Amniotic stem cell (primary cell): ENCODE measurements around the gene PRDM12.

Source experiments
- DNase-seq: peaks from one replicate; lab custom pipeline; 2025; lab: John Stamatoyannopoulos, UW

PRDM12 gene

DNA sequence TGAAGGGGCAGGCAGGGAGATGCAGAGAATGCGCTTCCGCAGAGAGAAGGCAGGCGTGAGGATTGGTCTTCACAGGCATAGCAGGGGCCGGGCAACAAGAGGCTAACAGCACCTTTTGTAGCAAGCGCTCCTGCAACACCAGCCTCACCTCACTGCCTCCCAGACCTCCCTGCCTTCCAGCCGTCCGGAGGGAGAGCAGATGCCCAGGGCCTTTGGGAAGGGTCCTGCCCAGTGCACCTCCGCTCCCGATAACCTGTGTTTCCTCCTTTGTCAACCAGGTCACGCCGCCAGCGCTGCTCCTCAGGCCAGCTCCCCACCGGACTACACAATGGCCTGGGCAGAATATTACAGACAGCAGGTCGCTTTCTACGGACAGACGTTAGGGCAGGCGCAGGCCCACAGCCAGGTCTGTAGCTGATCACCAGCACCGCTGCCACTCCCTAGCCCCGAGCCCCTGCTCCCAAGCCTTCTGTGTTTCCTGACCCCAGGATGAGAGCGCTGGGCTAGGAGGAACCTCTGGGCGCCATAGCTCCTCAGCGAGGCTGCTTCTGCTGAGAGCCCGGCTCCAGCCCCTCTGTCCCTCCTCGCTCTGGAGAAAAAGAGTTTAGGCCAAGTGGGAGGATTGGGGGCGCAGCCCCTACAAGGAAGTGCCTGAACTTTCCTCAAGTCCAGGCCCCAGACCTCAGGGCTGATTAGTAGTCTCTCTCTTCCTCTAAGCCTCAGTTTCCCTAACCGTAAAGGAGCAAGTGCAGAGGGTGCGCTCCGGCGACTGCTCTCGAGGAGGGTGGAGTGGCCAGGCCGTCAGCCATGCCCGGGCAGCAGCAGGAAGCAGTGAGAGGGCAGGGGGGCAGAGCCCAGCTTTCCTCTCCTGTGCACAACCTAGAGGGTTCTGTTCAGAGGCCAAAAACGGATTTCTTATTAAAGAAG is 28.4 kb upstream of the PRDM12 start:
- no peak for DNase-seq

DNA sequence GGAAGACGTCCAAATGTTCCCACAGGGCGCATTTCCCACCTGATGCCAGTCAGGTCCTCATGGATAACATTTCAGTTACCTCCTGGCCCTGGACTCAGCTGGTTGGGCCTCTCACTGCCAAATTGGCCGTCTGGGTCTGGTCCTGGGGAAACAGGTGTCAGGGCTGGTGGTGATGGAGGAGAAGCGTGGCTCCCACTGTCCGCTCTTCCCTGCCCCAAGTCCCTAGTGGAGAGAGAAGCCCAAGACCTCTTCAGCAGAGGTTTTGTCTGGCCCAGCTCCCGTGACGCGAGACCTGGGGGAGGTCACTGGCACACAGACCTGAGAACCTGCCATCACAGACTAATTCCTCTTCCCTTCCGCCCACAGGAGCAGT is 27.8 kb upstream of the PRDM12 start:
- DNase-seq: no peak

DNA sequence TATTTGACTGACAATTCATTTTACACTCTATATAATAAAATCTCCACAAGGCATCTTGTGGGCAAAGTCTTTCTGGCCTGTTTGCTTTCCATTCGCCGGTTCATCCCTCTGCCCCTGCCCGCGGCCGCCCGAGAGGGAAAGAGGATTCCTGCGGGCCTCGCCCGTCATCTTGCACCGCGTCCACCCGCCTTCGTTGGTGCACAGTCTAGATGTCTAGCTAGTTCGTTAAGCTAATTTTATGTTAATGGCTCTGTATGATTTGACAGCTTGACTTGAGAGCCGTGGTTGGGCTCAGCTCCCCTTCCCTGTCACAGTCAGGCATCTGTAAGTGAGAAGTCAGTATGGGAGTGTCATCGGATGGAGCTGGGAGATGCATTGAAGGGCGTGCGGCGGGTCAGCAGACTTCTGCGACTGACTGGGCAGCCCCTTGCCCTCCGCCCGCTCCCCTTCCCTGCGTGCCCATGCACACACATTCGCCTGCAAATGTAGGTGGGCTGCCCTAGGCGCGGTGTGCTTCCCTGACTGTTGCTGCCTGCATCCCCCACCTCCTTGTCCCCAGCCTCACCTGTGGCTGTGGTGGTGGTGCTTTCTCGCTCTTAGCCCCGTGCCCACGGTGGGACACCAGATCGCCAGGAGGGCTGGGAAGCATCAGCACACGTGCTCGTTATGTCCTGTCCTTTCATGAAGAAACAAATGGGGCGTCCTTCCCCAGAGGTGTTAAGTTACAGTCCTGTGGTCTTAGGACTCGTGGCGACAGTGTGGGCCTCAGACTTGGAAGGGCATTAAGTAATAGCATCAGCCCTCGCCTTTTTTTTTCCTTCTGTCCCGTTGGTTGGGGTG is 25.9 kb upstream of the PRDM12 start:
- DNase-seq: no peak

DNA sequence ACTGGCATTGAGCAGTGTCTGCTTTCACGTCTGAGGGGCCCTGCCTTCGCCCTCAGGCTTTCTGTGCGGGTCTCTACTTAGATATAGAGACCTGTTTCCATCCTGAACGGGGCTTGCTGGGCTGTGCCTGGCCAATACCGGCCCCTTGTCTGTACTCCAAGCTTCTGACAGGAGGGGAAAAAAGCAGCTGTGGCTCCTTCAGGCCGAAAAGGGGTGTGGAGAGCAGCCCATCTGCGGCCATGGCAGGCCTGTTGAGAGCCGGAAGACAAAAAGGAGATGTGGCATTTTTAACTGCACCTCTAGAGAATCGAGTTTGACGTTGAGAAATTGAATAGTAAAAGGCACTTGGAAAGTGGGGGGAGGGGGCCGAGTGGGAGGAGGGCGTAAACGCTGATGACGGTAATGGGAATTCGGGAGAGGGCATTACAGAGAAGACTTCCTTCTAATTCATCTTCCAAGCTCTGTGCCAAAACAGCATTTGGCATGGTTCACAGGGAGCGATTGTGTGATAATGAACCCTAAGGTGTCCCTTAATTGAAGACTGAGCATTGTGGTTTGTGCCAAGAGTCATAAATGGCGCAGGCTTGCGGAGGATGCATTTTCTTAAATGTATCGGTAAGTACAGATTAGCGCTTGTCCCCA is 25.1 kb upstream of the PRDM12 start:
- DNase-seq: no peak

DNA sequence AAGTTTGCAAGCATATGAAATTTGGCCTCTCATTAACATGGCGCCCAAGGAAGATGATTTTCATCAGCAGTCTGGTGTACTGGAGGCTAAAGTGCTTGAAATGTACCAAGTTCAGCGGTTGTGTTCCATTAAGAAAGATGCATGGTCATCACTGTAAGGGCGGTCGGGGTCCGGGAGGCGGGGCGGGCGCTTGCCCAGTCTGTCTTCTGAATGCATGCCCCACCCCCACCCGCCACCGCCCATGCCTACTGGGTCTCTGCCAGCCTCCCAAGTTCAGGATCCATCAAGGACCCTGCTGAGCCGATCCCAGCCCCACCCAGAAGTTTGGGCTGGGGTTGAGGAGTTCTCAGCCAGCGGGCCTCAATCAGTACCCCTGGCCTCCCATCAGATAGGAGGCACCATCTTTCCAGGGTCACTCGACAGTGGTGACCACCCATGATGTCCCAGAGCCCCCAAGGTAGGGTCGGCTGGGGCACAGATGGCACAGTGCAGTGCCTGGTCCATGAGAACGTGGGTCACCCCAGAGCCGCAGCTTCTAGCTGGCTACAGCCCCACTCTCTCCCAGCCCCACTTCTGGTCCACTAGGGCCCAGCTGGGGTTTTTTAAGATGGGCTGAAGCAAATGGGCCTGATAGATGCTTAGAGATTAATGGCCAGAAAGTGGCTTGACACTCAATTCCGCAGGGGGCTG is 24.4 kb upstream of the PRDM12 start:
- DNase-seq: no peak

DNA sequence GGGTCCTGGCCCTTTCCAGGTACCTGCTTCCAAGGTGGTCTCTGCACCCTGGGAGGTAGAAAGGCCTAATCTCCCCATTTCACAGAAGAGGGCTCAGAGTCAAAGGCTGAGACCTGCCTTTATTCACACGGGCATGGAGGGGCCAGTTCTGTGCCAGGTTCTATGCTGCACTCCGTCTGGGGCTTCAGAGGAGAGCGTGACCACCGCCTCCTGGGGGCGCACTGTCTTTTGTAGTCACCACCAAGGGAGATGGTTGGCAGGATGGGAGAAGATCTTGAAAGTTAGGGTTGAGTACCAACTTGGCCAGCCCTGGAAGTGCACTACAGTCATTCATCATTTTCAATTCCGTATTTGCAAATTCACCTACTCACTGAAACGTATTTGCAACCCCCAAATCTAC is 23.7 kb upstream of the PRDM12 start:
- DNase-seq: no peak

DNA sequence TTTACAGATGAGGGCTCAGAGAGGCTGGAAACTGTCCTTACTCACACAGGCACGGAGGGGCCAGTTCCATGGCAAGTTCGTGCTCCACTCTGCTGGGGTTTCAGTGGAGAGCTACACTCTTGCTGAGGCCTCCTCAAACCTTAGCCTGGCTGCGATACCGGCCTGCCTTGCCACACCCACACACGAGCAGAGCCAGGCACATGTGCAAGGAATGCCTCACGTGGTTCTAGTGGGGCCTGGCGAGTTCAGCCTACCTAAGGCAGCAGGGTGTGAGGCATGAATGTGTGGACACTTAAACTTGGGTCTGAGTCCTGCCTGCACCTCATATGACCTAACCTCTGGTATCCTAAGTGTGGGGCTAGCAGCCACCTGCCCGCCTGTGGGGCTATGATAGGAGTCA is 21.5 kb upstream of the PRDM12 start:
- DNase-seq: no peak

DNA sequence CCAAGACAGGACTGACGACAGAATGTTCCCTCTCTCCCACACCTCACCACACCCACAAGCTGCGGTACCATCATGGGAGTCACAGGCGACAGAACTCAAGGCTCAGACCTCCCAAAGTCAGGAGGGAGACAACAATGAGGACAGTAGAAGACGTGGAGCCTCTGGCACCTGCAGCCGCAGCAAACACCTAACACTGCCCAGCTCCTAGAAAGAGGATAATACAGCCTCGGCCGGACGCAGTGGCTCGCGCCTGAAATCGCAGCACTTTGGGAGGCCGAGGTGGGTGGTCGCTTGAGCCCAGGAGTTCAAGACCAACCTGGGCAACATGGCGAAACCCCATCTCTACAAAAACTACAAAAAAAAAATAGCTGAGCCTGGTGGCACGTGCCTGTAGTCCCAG is 13.2 kb upstream of the PRDM12 start:
- DNase-seq: no peak

DNA sequence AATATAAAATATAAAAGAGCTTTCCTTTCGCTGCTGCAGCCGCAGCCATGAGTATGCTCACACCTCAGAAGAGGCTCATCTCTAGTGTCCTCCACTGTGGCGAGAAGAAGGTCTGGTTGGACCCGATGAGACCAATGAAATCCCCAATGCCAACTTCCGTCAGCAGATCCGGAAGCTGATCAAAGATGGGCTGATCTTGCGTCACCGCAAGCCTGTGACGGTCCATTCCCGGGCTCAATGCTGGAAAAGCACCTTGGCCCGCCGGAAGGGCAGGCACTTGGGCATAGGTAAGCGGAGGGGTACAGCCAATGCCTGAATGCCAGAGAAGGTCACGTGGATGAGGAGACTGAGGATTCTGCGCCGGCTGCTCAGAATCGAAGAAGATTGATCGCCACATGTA is 12.6 kb upstream of the PRDM12 start:
- DNase-seq: no peak

DNA sequence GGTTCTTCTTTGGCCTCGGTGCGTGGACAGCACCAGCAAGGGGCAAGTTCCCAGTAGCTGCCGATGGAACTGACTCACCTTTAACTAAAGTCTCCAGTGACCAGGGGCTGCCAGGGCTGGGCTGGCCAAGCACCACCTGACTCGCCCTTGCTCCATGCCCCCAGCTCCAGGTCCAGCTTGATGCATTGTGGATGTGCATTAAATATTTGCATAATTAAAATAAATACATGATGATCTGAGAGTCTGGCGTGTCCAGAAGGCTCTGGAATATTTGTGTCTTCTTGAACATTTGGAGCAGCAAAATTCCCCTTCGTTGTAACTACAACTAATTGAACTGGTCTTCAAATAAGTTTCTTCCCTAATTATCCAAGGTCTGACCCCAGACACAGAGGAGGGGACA is 9.5 kb upstream of the PRDM12 start:
- DNase-seq: no peak

DNA sequence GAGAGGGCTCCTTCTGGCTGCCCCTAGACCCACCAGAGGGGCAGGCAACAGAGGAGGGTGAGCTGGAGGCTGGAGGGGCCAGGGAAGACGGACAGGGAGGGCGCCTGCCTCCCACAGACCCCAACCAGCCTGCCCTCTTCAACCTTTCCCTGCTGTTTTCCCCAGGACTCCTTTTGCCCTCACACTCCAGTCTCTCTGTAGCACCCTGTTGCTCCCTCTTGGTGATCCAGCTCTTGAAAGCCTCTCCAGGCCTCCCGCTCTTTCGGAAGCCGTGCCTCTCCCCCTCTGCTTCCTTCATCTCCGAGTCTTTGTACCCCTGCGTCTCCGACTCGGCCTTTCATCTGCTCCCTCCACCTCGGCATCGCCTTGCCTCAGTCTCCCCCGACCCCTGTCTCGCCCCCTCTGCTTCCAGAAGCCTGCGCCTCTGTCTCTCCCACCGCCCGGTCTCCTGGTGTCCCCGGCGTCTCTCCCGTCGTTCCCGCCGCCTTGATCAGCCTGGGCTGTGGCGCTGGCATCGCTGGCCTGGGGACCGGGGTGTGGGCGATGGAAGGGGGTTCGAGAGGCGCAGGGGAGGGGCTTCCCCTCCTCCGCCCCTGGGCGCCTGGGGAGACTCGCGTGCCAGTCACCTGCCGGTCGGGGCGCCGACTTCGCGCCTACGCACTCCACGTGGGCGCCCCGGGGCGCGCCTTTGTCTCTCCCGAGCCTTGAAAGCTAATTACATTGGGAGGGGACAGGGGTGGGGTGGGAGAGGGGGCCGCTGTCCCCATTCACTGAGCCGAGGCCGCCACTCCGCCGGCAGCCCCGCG is 5.3 kb upstream of the PRDM12 start:
- DNase-seq: no peak

DNA sequence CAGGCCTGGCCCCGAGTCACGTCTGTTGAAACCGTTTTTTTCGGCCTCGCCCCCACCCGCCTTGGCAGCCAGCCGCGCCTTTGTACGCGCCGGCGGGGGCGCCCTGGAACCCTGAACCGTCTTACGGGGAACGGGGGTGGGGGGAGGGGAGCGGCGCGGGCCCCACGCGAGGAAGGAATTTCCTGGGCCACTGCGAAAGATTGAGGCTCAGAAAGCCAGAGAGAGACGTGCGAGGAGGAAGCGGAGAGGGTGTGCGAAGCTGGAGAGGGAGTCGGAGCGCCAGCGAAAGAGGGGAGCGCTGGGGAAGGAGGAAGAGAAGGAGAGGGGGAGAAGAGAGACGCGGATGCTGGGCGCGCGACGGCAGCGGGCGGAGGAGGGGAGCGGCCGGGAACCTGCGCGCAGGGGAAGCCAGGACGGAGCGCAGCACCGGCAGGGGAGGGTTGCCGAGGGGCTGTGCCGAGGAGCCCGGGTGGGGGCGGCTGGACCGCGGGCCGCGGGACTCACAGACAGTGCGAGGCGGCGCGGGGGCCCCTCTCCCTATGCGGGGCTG is 4.6 kb upstream of the PRDM12 start:
- DNase-seq: no peak

DNA sequence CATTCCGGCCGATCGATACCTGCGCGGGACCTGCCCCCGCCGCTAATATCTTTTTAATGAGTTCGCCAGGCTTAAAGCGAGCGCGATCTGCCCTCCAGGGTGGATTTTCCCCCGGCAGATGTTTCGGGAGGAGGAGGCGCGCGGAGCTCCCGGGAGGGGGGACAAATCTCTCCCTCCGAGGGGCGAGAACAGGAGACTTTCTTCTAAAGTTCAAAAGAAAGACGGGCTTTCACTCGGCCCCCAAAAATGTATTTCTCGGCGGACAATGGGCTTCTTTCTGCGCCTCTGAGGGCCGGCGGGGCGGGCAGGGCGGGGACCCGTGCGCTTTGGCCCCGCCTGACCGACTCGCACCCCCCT is 4.1 kb upstream of the PRDM12 start:
- no peak for DNase-seq

DNA sequence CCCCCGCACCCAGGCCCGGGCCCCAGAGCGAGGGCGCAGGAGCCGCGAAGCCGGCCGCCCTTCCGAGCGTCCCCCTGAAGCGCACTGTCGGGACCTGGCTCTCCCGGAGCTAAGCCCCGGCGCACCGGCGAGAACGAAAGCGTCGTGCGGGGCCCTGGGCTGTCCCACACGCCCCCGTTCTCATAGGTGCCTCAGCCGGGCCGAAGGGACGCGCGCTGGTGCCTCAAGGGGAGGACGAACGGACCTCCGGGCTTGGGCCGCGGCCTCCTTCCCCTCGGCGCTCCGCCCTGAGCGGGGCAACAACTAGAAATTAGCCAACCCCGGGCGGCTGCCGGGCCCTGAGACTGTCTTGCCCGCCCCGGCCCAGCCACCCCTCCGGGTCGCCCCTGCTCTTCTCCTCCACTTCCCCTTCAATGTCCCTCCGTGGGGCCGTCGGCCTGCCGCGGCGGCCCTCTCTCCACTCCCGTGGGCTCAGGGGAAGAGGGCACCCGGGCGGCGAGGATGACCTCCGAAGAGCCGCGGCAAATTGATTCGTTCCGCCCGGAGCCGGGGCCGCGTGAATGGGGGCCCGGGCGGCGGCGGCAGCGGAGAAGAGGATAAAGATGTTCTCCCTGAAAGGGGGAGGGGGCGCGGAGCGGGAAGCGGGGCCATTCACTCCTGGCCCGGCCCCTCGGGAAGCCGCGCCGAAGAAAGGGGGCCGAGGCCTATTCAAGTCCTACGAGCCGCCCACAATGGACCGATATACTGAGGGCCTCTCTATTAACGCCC is 3.5 kb upstream of the PRDM12 start:
- DNase-seq: no peak

DNA sequence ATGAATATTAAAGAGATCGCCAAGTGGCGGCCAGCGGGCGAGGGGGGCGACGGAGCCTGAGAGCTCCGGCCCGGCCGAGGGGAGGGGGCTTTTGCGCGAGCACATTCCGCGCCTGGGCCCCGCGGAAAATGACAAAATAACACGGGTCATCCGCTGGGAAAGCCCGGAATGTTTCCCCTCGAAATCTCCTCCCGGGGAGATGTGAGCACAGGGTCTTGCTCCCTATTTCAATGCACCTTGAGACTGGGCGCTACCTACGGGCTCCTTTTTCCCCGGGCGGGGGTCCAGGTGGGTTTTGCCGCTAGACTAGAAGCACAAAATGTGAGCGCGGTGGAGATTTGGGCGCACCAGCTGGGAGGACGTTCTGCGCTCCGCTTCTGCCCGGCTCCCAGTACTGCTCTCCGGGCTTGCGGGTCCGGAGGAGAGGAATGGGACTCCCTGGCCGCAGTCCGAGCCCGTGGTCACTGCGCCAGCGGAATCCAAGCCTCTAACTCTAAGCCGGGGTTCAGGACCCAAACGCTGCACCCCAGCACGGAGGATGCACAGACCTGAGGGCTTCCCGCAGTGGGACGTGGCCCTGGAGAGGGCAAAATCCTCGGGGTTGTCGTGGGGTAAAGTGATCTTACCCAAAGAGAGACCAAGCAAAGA is 2.8 kb upstream of the PRDM12 start:
- no peak for DNase-seq

DNA sequence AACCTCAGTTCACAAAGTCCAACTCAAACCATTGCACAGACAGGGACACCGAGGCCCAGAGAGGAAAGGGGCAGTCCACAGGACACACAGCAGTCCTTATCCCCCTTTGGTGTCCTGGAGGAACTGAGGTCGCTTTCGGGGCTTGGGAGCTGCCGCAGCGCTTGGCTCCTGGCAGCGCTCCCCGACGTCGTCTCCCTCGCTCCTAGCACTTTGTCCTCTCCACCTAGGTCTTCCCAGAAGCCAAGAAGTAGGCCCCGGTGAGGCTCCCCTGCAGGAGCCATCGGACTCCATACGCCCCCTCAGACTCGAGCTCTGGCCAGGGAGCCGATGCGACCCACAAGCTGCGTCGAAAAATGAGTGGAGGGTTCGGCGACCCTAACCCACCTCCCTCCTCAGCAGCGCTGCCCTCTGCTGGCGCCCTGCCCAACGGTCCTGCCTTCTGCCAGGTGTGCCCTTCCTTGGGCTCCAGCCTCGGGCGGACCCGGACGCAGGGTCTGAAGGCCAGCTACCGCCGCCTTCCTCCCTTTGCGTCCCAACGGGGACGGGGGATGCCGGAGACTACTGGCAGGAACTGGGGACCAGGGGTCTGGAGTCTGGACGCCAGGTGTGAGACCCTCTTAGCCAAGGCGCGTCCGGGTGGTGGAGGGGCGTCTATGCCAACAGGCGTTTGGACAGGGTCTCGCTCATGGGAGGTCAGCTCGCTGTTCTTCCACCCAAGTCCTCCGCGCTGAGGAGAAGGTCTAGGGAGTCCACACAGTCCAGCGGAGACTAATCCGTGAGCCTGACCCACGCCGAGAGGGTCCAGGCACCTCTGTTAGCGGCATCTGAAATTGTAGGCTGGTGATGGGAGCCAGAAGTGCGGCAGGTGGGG is 2.1 kb upstream of the PRDM12 start:
- no peak for DNase-seq

DNA sequence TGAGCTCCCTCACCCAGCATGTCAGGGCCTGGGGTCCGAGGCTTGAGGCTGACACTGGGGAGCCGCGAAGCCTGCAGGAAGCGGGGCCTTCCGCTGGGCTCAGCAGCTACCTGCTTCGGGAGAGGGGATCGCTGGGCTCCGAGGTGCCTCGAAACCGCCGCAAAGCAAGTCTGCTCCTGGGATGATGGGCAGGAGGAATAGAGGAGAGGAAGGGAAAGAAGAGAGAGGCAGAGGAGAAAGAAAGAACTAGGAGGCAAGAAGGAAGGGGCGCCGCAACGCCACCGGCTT is 1.5 kb upstream of the PRDM12 start:
- DNase-seq: no peak

DNA sequence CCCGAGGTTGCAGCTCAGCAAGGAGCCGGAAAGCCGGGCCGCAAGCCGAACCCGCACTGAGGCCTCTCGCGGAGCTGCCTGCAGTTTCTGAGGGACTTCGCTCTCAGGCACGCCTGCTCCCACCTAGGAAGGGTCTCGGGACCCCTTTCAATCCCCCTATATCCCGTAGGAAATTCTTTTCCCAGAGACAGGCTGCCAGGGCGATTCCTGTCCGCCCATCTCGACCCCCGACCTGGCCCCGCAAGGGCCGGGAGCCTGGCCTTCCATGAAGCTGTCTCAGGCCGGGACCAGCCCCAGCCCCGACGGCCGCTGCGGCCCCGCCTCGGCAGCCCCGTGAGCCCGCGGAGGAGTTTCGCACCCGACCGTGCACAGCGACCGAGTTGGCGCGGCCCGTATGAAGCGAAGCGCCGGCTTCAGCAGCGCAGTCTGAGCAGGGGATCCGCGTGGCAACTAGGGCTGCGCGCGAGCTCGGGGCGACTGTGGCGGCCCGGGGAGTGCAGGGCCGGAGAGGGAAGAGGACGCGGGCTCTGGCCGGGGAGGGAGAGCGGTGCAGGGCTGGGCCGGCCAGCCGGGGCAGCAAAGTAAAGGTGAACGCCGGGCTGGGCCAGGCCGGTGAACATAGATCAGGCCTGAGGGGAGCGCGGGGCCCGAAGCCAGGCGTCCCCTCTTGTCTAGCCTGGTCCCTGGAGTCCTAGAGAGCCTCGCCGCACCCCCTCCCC is 977 bp upstream of the PRDM12 start:
- no peak for DNase-seq

DNA sequence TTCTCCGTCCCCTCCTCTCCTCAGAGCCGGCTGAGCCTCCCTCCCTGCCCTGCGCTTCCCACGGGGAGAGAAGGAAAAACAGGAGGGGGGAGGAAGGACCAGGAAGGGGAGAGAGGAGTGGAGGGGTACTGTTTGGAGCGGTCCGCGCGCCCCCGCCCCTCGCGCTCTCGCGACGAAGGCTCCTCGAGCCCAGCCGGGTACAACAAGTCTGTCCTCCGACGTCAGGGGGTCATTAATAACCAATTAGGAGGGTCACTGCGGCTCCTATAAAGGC is 480 bp upstream of the PRDM12 start:
- DNase-seq: no peak
